ENCODE measurements around the gene ANKS1A. TPM values are rescaled to one million over a fixed set of nuclear protein-coding genes. Genes with fewer than 3 reads are reported as not detected.

ANKS1A gene
- total and polyA plus RNA-seq, 12 donors: 7.1 to 36.3 (median 29.9) TPM

DNA sequence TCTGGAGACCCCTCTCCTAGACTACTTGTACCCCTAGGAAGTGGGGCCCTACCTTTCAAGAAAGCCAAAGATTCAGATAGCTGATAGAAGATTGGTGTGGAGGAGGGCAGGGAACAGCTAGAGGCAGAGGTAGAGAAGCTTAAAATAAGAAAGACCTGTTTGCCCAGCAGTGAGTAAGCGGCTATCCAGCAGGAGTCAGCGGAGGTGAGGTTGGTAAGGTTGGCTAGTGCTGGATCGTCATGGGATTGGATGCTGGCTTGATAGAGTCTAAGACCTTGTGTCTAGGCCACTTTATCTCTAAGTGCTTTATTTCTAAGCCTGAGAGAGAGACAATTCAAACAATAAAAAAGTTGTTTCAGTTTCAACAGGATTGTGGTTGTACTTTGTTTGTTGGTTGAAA, 19.1 kb downstream of the ANKS1A start:
- H3K4me1 ChIP-seq: peaks cover 0 to 62% (median 23%) of the 10 kb centered on the region in 9 donors
- WGBS, 2 donors: 79 to 91% methylated on average over 3 of the region's 3 CpGs
- H3K27ac ChIP-seq: no peak overlapping the region
- no peak overlapping the region for H3K4me3 ChIP-seq
- ATAC-seq: peak in 1 of 8 donors; percentile 33
- peaks cover 0 to 4% (median 0%) of the 10 kb centered on the region in 9 donors for H3K36me3 ChIP-seq
- DNase-seq: no peak
- H3K27me3 ChIP-seq: no peaks in the 10 kb centered on the region
- intact Hi-C loops (cut with DNase I): loop anchor here in 2 of 10 donors (5.0 to 10.0 kb wide), 2 partner anchors 54 to 227 kb away; no protein-coding TSS in a partner anchor
- TF ChIP-seq, protein P1, sequence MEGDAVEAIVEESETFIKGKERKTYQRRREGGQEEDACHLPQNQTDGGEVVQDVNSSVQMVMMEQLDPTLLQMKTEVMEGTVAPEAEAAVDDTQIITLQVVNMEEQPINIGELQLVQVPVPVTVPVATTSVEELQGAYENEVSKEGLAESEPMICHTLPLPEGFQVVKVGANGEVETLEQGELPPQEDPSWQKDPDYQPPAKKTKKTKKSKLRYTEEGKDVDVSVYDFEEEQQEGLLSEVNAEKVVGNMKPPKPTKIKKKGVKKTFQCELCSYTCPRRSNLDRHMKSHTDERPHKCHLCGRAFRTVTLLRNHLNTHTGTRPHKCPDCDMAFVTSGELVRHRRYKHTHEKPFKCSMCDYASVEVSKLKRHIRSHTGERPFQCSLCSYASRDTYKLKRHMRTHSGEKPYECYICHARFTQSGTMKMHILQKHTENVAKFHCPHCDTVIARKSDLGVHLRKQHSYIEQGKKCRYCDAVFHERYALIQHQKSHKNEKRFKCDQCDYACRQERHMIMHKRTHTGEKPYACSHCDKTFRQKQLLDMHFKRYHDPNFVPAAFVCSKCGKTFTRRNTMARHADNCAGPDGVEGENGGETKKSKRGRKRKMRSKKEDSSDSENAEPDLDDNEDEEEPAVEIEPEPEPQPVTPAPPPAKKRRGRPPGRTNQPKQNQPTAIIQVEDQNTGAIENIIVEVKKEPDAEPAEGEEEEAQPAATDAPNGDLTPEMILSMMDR (IDR thresholded peaks at IDR 0.05): no peak
- H3K9me3 ChIP-seq: no peaks in the 10 kb centered on the region

DNA sequence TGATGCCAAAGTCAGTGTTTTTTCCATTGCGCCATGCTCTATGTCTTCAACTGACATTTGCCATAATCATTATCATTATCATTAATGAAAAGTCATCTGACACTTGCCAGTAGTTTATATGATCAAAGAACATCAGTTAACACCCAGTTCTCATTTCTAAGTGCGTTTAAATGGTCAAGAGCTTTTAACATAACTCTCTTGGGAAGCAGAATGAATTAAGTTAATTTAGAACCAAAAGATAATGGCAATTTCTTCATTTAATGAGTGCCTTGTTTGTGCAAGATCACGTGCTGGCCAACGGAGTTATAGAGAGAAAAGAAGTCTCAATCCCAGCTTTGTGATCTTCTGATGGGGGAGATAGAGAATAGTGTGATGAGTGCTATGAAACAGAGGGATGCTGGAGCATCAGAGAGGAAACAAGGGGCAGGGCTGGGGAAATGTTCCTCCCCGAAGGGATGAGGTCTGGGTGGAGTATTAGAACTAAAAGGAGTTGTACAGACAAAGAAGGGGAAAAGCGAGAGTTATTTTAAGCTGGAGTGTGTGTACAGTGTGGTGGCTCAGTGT, 20.3 kb downstream of the ANKS1A start:
- 50 to 57% methylated on average over 6 of the region's 6 CpGs for WGBS, 2 donors

DNA sequence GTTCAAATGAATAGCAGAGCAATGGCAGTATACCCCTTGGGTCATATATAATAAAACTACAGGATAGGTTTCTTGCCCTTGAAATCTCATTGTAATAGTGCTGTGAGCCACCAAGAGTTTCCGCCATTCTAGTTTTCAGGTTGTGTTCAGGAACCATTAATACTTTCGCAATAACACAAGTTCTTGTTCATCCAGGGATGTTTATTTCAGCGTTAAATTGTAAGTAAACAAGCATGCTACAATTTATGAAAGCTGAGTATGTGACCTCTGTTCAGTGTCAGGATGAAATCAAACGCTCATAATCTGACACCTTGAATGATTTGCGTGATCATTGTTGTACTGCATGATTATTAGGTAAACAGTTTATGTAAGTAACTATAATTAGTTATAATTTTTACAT, 22.8 kb downstream of the ANKS1A start:
- Histone ChIP-seq H3K4me1 (peaks cover 0 to 58% (median 27%) of the 10 kb centered on the region in 9 donors), H3K27me3 (no peaks in the 10 kb centered on the region), H3K36me3 (no peaks in the 10 kb centered on the region), H3K4me3 (no peak overlapping the region), H3K9me3 (no peaks in the 10 kb centered on the region), H3K27ac (no peak overlapping the region)
- 90 to 93% methylated on average over 5 of the region's 5 CpGs for WGBS, 2 donors
- no peak for DNase-seq
- TF ChIP-seq, protein P1 (IDR thresholded peaks at IDR 0.05): no peak
- ATAC-seq: no peak
- intact Hi-C loops (cut with DNase I): no loop called here

More for the DNA sequence above, 20.3 kb downstream of the ANKS1A start:
- ATAC-seq: peak in 2 of 8 donors; percentile 27 to 47
- peaks cover 0 to 3% (median 0%) of the 10 kb centered on the region in 9 donors for H3K36me3 ChIP-seq
- no peaks in the 10 kb centered on the region for H3K27me3 ChIP-seq
- TF ChIP-seq, protein P1 (IDR thresholded peaks at IDR 0.05): no peak
- H3K4me3 ChIP-seq: no peak overlapping the region
- H3K9me3 ChIP-seq: no peaks in the 10 kb centered on the region
- intact Hi-C loops (cut with DNase I): loop anchor here in 2 of 10 donors (5.0 to 10.0 kb wide), 2 partner anchors 53 to 225 kb away; no protein-coding TSS in a partner anchor
- no peak for DNase-seq
- H3K4me1 ChIP-seq: peaks cover 0 to 62% (median 23%) of the 10 kb centered on the region in 9 donors
- no peak overlapping the region for H3K27ac ChIP-seq

DNA sequence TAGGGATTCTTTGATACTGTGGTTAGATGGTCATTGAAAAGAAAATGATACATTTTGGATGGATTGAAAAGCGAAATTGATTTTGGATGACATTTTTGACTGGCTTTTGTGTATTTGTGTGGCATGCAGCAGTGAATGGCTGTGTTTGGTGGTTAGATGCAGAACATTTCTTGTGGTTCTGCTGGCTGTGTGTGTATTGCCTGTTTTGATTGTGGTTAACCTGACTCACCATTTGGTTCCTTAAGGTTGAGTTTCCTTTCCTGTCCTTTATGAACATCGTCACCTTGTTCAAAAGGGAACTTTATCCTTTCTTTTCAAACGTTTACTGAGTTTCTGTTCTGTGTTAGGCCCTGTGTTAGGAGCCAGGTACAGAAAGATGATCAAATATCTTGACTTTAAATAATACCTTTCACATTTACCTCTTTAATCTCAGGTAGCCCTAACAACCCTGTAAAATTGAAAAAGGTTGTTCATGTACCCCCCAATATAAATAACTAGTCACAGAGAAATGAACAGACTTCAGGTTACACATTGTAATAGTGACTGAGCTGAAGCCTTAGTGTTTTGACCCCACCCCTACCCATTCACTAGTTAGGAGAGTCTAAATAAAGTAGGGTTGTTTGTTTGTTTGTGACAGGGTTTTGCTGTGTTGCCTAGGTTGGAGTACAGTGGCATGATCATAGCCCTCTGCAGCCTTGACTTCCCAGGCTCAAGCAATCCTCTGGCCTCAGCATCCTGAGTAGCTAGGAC, 23.8 kb downstream of the ANKS1A start:
- intact Hi-C loops (cut with DNase I): no loop called here
- no peak overlapping the region for H3K27ac ChIP-seq
- TF ChIP-seq, protein P1 (IDR thresholded peaks at IDR 0.05): no peak
- H3K27me3 ChIP-seq: no peaks in the 10 kb centered on the region
- H3K4me1 ChIP-seq: peaks cover 5 to 65% (median 38%) of the 10 kb centered on the region in 9 donors
- DNase-seq (no peak), ATAC-seq (no peak)
- WGBS, 2 donors: 85 to 86% methylated on average over 3 of the region's 3 CpGs
- no peaks in the 10 kb centered on the region for H3K36me3 ChIP-seq
- no peaks in the 10 kb centered on the region for H3K9me3 ChIP-seq
- H3K4me3 ChIP-seq: no peak overlapping the region
